Measurements from ENCODE around the gene NPPC.

The NPPC gene

GRCh38 chr2:231925303-231926179 lies 655 bp downstream of the NPPC start:
- Mint-ChIP-seq H3K27ac (no peak overlapping the region), H3K9me3 (no peaks in the 10 kb centered on the region), H3K4me3 (peak overlapping the region in 2 of 3 experiments; percentile 47 to 64), H3K4me1 (peaks cover 33% of the 10 kb centered on the region), H3K36me3 (ENCODE audit: low read depth) (no peaks in the 10 kb centered on the region), H3K27me3 (ENCODE audit: low read depth) (peaks cover 76% of the 10 kb centered on the region)
- TF ChIP-seq, protein P1, sequence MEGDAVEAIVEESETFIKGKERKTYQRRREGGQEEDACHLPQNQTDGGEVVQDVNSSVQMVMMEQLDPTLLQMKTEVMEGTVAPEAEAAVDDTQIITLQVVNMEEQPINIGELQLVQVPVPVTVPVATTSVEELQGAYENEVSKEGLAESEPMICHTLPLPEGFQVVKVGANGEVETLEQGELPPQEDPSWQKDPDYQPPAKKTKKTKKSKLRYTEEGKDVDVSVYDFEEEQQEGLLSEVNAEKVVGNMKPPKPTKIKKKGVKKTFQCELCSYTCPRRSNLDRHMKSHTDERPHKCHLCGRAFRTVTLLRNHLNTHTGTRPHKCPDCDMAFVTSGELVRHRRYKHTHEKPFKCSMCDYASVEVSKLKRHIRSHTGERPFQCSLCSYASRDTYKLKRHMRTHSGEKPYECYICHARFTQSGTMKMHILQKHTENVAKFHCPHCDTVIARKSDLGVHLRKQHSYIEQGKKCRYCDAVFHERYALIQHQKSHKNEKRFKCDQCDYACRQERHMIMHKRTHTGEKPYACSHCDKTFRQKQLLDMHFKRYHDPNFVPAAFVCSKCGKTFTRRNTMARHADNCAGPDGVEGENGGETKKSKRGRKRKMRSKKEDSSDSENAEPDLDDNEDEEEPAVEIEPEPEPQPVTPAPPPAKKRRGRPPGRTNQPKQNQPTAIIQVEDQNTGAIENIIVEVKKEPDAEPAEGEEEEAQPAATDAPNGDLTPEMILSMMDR (IDR thresholded peaks at IDR 0.05; ENCODE audit: unreplicated experiment in 3 of 3), result peak; percentile 91 to 98 (median 91)

- TF ChIP-seq, protein P1 (IDR thresholded peaks at IDR 0.05; ENCODE audit: unreplicated experiment in 3 of 3), result no peak
- Mint-ChIP-seq H3K4me3 (peak overlapping the region; percentile 40 to 78 (median 69)), H3K27me3 (ENCODE audit: low read depth) (peaks cover 77% of the 10 kb centered on the region), H3K9me3 (no peaks in the 10 kb centered on the region), H3K4me1 (peaks cover 32% of the 10 kb centered on the region), H3K27ac (no peak overlapping the region), H3K36me3 (ENCODE audit: low read depth) (no peaks in the 10 kb centered on the region)
Observed at GRCh38 chr2:231924889-231925275, 1.3 kb downstream of the NPPC start.

DNA sequence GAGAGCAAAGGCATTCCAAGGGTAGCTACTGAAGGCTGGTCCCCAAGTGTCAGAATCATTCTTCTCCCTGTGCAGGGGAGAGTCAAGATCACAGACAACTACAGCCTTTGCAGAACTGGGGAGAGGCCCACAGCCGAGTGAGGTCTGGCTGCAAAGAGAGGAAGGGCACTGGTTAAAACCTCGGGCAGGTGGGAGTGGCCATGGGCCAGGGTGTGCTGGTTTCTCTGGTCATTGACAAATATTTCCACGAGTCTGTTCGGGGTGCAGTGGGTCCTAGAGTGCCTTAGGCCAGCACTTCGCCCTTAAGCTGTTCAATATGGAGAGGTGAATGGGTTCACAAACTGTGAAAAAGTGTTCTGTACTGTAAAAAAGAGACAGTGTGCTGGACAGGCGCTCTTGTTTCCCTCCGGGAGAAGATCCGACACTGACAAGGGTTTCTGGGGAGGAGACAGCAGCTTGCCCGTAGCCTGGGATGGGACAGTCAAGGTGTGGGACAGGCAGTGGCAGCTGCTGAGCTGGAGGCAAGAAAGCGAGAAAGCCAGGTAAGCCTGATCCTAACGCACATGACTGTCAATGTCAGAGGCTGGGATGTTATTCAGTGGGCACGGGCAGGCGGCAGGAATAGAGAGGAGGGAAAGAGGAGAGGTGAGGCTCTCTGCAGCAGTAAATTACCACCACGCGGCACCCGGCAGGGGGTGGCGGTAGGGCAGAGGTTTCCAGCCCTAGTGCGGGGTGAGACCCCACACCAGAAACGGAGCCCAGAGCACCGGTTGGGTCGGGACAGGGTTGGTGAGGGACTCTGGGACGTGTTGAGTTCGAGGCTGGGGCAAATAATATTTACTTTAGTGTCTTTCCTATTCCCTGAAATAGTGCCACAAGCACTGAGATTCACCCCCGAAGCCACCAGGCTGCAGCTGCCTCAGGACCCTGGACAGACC lies 2.0 kb downstream of the NPPC start:
- Mint-ChIP-seq H3K4me1 (peaks cover 32% of the 10 kb centered on the region), H3K27me3 (ENCODE audit: low read depth) (peaks cover 78% of the 10 kb centered on the region), H3K27ac (no peak overlapping the region), H3K36me3 (ENCODE audit: low read depth) (no peaks in the 10 kb centered on the region), H3K4me3 (peak overlapping the region; percentile 40 to 78 (median 72)), H3K9me3 (no peaks in the 10 kb centered on the region)
- TF ChIP-seq, protein P1 (IDR thresholded peaks at IDR 0.05; ENCODE audit: unreplicated experiment in 3 of 3), result no peak

GRCh38 chr2:231923010-231923344 lies 3.2 kb downstream of the NPPC start:
- peaks cover 26% of the 10 kb centered on the region for H3K4me1 Mint-ChIP-seq
- TF ChIP-seq, protein P1 (IDR thresholded peaks at IDR 0.05; ENCODE audit: unreplicated experiment in 3 of 3), result no peak
- no peaks in the 10 kb centered on the region for H3K36me3 Mint-ChIP-seq (ENCODE audit: low read depth)
- H3K27ac Mint-ChIP-seq, result no peak overlapping the region
- H3K9me3 Mint-ChIP-seq, result no peaks in the 10 kb centered on the region
- peaks cover 67% of the 10 kb centered on the region for H3K27me3 Mint-ChIP-seq (ENCODE audit: low read depth)
- H3K4me3 Mint-ChIP-seq, result no peak overlapping the region

DNA sequence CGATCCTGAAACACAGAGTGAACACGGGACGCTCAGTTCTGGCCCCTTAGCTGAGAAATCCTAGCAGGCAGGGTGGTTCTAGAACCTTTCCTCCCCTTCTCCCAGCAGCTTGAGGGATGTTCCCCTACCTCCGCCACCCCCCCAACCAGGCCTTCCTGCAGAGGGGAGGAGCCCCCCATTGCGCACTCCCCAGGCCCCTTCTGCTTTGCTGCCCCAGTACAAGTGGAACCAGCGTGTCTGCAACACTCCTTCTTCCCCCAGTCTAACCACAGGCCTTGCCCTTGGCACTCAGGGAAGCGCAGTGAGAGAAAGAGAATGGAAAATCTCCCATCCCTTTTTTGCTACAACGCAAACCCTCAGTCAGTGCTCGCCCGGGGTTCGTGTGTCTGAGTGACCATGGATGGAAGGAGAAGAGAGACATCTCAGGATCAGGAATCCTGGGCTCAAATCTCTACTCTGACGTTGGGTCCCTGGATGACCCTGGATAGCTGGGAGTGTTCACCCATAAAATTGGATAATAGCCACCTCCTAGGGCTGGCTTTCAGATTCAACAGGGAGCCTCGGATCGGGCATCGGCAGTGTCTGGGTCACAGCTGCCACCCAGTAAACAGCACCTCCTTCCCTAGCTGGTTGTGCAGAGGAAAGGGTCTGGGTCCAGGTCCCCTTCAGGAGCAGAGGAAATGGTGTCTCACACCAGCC lies 3.7 kb downstream of the NPPC start:
- Mint-ChIP-seq H3K9me3 (no peaks in the 10 kb centered on the region), H3K27me3 (ENCODE audit: low read depth) (peaks cover 62% of the 10 kb centered on the region), H3K36me3 (ENCODE audit: low read depth) (no peaks in the 10 kb centered on the region), H3K4me1 (peaks cover 21% of the 10 kb centered on the region), H3K4me3 (no peak overlapping the region), H3K27ac (no peak overlapping the region)
- TF ChIP-seq, protein P1 (IDR thresholded peaks at IDR 0.05; ENCODE audit: unreplicated experiment in 3 of 3), result no peak
